HUES48 (cell line): ENCODE data around the gene RPS10.
A peak's percentile ranks its signal among the peaks of the same experiment; 100 is the strongest.
"Not testable (repeated sequence)": the region's sequence is repeated elsewhere in the genome, so short reads cannot be mapped to it uniquely, and the experiment has no call there.

Source experiments
- H3K27ac ChIP-seq: one replicate; pipeline ENCODE4 v1.7.0; 2013; ENCODE audit warnings: low read depth, low read length, inconsistent platforms
- H3K27me3 ChIP-seq: 2 replicates; pipeline ENCODE4 v1.6.1; 2013; ENCODE audit warnings: mild to moderate bottlenecking, low read length; ENCODE audit not compliant: control insufficient read depth, insufficient read depth
- H3K36me3 ChIP-seq: 2 replicates; pipeline ENCODE4 v1.6.1; 2013; ENCODE audit warnings: low read length; ENCODE audit not compliant: control insufficient read depth, insufficient read depth
- H3K4me1 ChIP-seq: 2 replicates; pipeline ENCODE4 v1.6.1; 2013; ENCODE audit warnings: mild to moderate bottlenecking, low read length; ENCODE audit not compliant: control insufficient read depth, insufficient read depth
- H3K4me3 ChIP-seq: 2 replicates; pipeline ENCODE4 v1.5.1; 2013; ENCODE audit warnings: mild to moderate bottlenecking, low read depth, low read length
- H3K9ac ChIP-seq: 2 replicates; pipeline ENCODE4 v1.6.1; 2013; ENCODE audit warnings: mild to moderate bottlenecking, low read depth, low read length, moderate library complexity
- H3K9me3 ChIP-seq: 2 replicates; pipeline ENCODE4 v1.6.1; 2013; ENCODE audit warnings: low read length; ENCODE audit not compliant: control insufficient read depth, insufficient read depth

RPS10 gene

DNA sequence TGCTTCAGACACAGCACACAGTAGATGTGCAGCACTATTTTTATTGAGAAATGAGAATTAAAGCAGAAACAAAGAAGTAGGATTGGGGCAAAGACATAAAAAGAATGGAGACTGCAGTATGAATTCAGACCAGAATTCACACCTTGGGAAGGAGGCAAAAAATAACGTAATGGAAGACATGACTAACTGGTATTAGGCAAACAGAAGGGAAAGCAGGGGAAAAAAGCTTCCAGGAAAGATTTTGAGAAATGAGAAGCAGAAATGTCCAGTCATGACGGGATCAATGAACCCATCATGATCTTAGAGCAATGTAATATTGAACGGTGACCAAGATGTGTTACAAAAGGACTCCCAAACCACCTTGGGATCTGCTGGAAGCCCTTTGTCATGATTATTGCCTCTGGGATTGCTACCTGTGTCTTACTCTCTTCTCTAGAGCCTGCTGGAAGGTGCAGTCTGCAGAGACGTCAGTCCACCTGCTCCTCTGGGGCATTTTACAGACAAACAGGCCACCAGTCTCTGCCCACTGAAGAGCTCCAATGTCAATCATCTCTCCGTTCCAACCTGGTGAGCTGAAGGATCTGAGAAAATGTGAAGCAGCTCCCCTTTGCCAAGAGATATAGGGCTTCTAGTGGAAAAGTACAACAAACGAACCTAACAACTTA lies 42.1 kb downstream of the RPS10 start:
- Histone ChIP-seq H3K4me1 (peaks cover 28% of the 10 kb centered on the region), H3K9me3 (no peaks in the 10 kb centered on the region), H3K27me3 (no peaks in the 10 kb centered on the region), H3K4me3 (no peak overlapping the region), H3K36me3 (no peaks in the 10 kb centered on the region), H3K9ac (no peak overlapping the region), H3K27ac (peak overlapping the region; percentile 21)

DNA sequence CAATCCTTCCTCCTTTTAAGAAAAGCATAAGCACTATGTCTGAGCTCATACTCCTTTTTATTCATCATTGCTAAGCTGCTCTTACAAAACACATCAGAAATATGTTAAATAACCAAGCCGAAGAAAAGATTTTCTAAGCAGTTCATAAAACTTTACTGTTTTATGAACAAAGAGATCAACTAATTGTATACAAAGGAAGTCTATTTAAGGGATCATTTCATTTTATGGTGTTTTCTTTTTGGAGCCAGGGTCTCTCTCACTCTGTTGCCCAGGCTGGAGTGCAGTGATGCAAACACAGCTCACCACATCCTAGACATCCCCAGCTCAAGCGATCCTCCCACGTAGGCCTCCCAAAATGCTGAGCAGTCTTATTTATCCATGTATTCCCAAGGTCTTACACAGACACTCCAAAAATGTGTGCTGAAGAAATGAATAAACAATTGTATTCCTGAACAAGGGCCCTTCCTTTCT lies 42.7 kb downstream of the RPS10 start:
- Histone ChIP-seq H3K27me3 (no peaks in the 10 kb centered on the region), H3K9ac (no peak overlapping the region), H3K4me3 (no peak overlapping the region), H3K9me3 (no peaks in the 10 kb centered on the region), H3K36me3 (no peaks in the 10 kb centered on the region), H3K4me1 (peaks cover 26% of the 10 kb centered on the region), H3K27ac (no peak overlapping the region)

GRCh38 chr6:34381081-34381480 lies 44.8 kb downstream of the RPS10 start:
- no peak overlapping the region for H3K27ac ChIP-seq
- H3K9me3 ChIP-seq: no peaks in the 10 kb centered on the region
- peaks cover 20% of the 10 kb centered on the region for H3K4me1 ChIP-seq
- H3K9ac ChIP-seq: no peak overlapping the region
- no peaks in the 10 kb centered on the region for H3K36me3 ChIP-seq
- H3K4me3 ChIP-seq: no peak overlapping the region
- no peaks in the 10 kb centered on the region for H3K27me3 ChIP-seq

- Histone ChIP-seq H3K9me3 (no peaks in the 10 kb centered on the region), H3K4me1 (peaks cover 2% of the 10 kb centered on the region), H3K9ac (no peak overlapping the region), H3K27ac (no peak overlapping the region), H3K4me3 (no peak overlapping the region), H3K27me3 (no peaks in the 10 kb centered on the region), H3K36me3 (no peaks in the 10 kb centered on the region)
These were observed 47.4 kb downstream of the RPS10 start for GRCh38 chr6:34378470-34378869.

- Histone ChIP-seq H3K9ac (no peak overlapping the region), H3K36me3 (no peaks in the 10 kb centered on the region), H3K27ac (no peak overlapping the region), H3K27me3 (no peaks in the 10 kb centered on the region), H3K4me1 (no peaks in the 10 kb centered on the region), H3K4me3 (no peak overlapping the region), H3K9me3 (no peaks in the 10 kb centered on the region)
These were observed 47.9 kb downstream of the RPS10 start for GRCh38 chr6:34377984-34378383.

GRCh38 chr6:34377571-34377970 lies 48.3 kb downstream of the RPS10 start:
- H3K9me3 ChIP-seq, H3K27me3 ChIP-seq, H3K27ac ChIP-seq, H3K9ac ChIP-seq, H3K4me1 ChIP-seq, H3K36me3 ChIP-seq, H3K4me3 ChIP-seq: not testable (repeated sequence)

DNA sequence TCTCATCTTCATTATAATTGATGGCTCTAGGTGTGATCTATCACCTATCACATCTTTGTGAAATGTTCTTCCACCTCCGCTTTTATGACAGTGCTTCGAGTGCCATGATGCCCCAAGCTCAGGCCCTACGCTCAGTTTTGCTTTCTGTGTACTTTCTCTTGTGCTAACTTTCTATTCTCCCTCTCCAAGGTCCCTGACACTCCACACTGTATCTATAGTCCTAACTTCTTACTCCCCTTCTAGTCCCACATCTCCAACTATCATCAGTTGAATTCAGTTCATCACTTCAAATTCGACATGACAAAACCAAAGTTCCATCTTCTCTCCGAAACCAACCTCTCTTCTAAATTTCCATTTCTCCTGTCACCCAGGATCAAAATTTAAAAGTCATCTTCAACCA lies 50.0 kb downstream of the RPS10 start:
- Histone ChIP-seq H3K27ac (no peak overlapping the region), H3K9me3 (no peaks in the 10 kb centered on the region), H3K9ac (no peak overlapping the region), H3K36me3 (no peaks in the 10 kb centered on the region), H3K4me3 (no peak overlapping the region), H3K27me3 (no peaks in the 10 kb centered on the region), H3K4me1 (no peaks in the 10 kb centered on the region)

DNA sequence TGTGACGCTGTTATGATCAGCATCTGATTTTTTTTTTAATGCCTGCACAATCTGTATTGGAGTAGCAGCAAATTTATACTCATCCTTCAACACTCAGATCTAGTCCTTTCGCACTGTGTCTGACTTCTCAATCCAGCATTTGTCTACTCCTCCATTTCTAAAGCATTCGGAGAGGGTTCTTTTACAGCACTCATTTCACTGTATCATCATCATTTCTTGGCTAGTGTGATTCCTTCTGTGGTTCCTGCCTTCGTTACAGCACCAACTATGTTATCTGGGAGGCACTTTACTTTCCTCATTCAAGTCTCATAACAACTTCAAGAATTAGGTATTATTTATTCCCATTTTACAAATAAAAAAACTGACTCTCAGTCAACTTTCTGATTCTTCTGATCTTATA lies 51.4 kb downstream of the RPS10 start:
- H3K9ac ChIP-seq: no peak overlapping the region
- peaks cover 9% of the 10 kb centered on the region; the same call in 1 of the 2 replicates for H3K36me3 ChIP-seq
- H3K4me3 ChIP-seq: no peak overlapping the region
- no peaks in the 10 kb centered on the region for H3K9me3 ChIP-seq
- no peak overlapping the region for H3K27ac ChIP-seq
- no peaks in the 10 kb centered on the region for H3K27me3 ChIP-seq
- H3K4me1 ChIP-seq: no peaks in the 10 kb centered on the region

GRCh38 chr6:34374069-34374468 lies 51.8 kb downstream of the RPS10 start:
- Histone ChIP-seq H3K36me3 (peaks cover 9% of the 10 kb centered on the region; the same call in 1 of the 2 replicates), H3K27me3 (no peaks in the 10 kb centered on the region), H3K4me3 (no peak overlapping the region), H3K9me3 (no peaks in the 10 kb centered on the region), H3K27ac (no peak overlapping the region), H3K4me1 (no peaks in the 10 kb centered on the region), H3K9ac (no peak overlapping the region)

GRCh38 chr6:34373511-34373910 lies 52.4 kb downstream of the RPS10 start:
- Histone ChIP-seq H3K9me3 (no peaks in the 10 kb centered on the region), H3K4me1 (no peaks in the 10 kb centered on the region), H3K36me3 (peaks cover 9% of the 10 kb centered on the region; the same call in 1 of the 2 replicates), H3K27me3 (no peaks in the 10 kb centered on the region), H3K27ac (no peak overlapping the region), H3K9ac (no peak overlapping the region), H3K4me3 (no peak overlapping the region)

- not testable (repeated sequence) for H3K9me3 ChIP-seq
These were observed 54.0 kb downstream of the RPS10 start for GRCh38 chr6:34371865-34372264.

More at GRCh38 chr6:34371865-34372264, 54.0 kb downstream of the RPS10 start:
- not testable (repeated sequence) for H3K4me3 ChIP-seq, H3K27me3 ChIP-seq, H3K9ac ChIP-seq, H3K36me3 ChIP-seq, H3K27ac ChIP-seq, H3K4me1 ChIP-seq
